Kidney (tissue), 14 donors: Measurements from ENCODE around the gene ME1. TPM values are rescaled to one million over a fixed set of nuclear protein-coding genes. Genes with fewer than 3 reads are reported as not detected.
"Not testable (repeated sequence)": the region's sequence is repeated elsewhere in the genome, so short reads cannot be mapped to it uniquely, and the experiment has no call there.

ENCODE experiments used
- DNase-seq, 5 donors: peaks; one replicate each; pipeline ENCODE4 v3.0.0-alpha.2; 2013 to 2020
- FAIRE-seq: peaks from 2 replicates; lab custom pipeline; 2012; peaks lifted over from hg19 to GRCh38; lab: Jason Lieb, UNC
- H3K27ac ChIP-seq, 2 donors: one replicate each; pipeline ENCODE4 v1.7.0; 2013; ENCODE audit warnings: low read depth in 2 of 2, low read length in 2 of 2, inconsistent platforms in 1 of 2
- H3K27me3 ChIP-seq: one replicate; pipeline ENCODE4 v1.7.1; 2013; ENCODE audit warnings: low read length, inconsistent platforms; ENCODE audit not compliant: control insufficient read depth, insufficient read depth
- H3K36me3 ChIP-seq, 3 donors: one replicate each; pipeline versions ENCODE4 v1.7.0 to v1.7.1; 2013; ENCODE audit warnings: low read length in 3 of 3, control low read depth in 1 of 3, inconsistent platforms in 1 of 3; ENCODE audit not compliant: insufficient read depth in 3 of 3, control insufficient read depth in 2 of 3
- H3K4me1 ChIP-seq, 3 donors: one replicate each; pipeline versions ENCODE4 v1.7.0 to v1.7.1; 2013; ENCODE audit warnings: low read length in 3 of 3, inconsistent platforms in 1 of 3, low read depth in 1 of 3; ENCODE audit not compliant: control insufficient read depth in 2 of 3, insufficient read depth in 2 of 3
- H3K4me3 ChIP-seq, 3 donors: one replicate each; pipeline versions ENCODE4 v1.7.0 to v1.8.1; 2013; ENCODE audit warnings: low read length in 3 of 3, control low read depth in 1 of 3, inconsistent platforms in 1 of 3
- H3K9ac ChIP-seq, 3 donors: one replicate each; pipeline versions ENCODE4 v1.7.0 to v1.7.1; 2013; ENCODE audit warnings: low read length in 3 of 3, control low read depth in 1 of 3, inconsistent platforms in 1 of 3
- H3K9me3 ChIP-seq, 3 donors: one replicate each; pipeline versions ENCODE4 v1.7.0 to v1.7.1; 2013; ENCODE audit warnings: low read length in 3 of 3, control low read depth in 1 of 3, inconsistent platforms in 1 of 3; ENCODE audit not compliant: control insufficient read depth in 2 of 3, insufficient read depth in 1 of 3
- intact Hi-C: fragments of 100-400 bp; cut with DNase I; formaldehyde crosslinking; loops from one replicate; pipeline ENCODE4 v1.11.1; 2022
- polyA plus RNA-seq: library from polyadenylated mRNA; stranded (reverse); fragments of 350-450 nt; fragmentation: Illumina TruSeq; extraction: RNeasy Lipid Tissue Mini Kit (QIAGEN cat#74804); gene quantifications from one replicate; pipeline ENCODE4 v1.2.3, GENCODE V29; 2014; ENCODE audit warnings: low read depth, low replicate concordance; ENCODE audit not compliant: insufficient read depth
- total RNA-seq: library from RNA; stranded (reverse); fragmentation: NEBNext Ultra II Directional; extraction: Animal tissue kit (Norgen Biotek cat#: 25700); gene quantifications from one replicate; pipeline ENCODE4 v1.2.1, GENCODE V29; 2021
- TF ChIP-seq, protein P1 (sequence below): IDR thresholded peaks from 3 replicates; pipeline ENCODE4 v1.5.1; 2012; ENCODE audit warnings: mild to moderate bottlenecking, moderate library complexity, borderline replicate concordance; ENCODE audit not compliant: insufficient read depth; ENCODE audit errors: extremely low read depth
- donor health status: control.
- donor health status: control.
- donor health status: control.
- donor health status: control.
- donor health status: control.
- donor health status: DM: yes; HTN: yes; CAD: no.
- donor health status: Normal renal cell carcinoma (clear cell type).

The ME1 gene
- total and polyA plus RNA-seq, 2 donors from 2014 or later, result 3.3 to 5.5 TPM

DNA sequence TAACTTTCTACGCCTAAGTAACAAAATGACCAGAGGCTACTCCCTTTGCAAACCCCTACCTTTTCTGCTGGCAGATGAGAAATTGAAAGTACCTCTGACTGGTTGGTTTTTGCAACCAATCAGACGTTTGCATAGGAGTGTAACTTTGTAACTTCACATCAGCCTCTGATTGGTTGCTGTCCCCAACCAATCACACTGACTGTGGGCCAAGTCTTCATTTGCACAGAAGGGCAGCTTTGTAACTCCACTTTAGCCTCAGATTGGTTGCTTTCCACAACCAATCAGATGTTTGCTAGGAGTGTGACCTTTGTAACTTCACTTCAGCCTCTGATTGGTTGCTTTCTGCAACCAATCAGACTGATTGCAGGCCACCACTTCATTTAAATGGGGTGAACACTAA lies 89.1 kb downstream of the ME1 start:
- Histone ChIP-seq H3K27me3 (no peaks in the 10 kb centered on the region), H3K9ac (no peak overlapping the region), H3K27ac (no peak overlapping the region), H3K36me3 (no peaks in the 10 kb centered on the region), H3K4me3 (no peak overlapping the region), H3K9me3 (no peaks in the 10 kb centered on the region), H3K4me1 (no peaks in the 10 kb centered on the region)
- TF ChIP-seq, protein P1, sequence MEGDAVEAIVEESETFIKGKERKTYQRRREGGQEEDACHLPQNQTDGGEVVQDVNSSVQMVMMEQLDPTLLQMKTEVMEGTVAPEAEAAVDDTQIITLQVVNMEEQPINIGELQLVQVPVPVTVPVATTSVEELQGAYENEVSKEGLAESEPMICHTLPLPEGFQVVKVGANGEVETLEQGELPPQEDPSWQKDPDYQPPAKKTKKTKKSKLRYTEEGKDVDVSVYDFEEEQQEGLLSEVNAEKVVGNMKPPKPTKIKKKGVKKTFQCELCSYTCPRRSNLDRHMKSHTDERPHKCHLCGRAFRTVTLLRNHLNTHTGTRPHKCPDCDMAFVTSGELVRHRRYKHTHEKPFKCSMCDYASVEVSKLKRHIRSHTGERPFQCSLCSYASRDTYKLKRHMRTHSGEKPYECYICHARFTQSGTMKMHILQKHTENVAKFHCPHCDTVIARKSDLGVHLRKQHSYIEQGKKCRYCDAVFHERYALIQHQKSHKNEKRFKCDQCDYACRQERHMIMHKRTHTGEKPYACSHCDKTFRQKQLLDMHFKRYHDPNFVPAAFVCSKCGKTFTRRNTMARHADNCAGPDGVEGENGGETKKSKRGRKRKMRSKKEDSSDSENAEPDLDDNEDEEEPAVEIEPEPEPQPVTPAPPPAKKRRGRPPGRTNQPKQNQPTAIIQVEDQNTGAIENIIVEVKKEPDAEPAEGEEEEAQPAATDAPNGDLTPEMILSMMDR, result no peak
- intact Hi-C loops, result no loop called here
- FAIRE-seq, result no peak
- DNase-seq, result no peak

DNA sequence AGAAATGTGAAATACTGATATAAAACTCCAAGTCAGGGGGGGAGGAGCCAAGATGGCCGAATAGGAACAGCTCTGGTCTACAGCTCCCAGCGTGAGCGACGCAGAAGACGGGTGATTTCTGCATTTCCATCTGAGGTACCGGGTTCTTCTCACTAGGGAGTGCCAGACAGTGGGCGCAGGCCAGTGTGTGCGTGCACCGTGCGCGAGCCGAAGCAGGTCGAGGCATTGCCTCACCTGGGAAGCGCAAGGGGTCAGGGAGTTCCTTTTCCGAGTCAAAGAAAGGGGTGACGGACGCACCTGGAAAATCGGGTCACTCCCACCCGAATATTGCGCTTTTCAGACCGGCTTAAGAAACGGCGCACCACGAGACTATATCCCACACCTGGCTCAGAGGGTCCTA lies 96.9 kb downstream of the ME1 start:
- H3K9me3 ChIP-seq, H3K27me3 ChIP-seq, H3K36me3 ChIP-seq, H3K9ac ChIP-seq, intact Hi-C loops, H3K4me1 ChIP-seq, H3K27ac ChIP-seq, H3K4me3 ChIP-seq, DNase-seq, FAIRE-seq: not testable (repeated sequence)

DNA sequence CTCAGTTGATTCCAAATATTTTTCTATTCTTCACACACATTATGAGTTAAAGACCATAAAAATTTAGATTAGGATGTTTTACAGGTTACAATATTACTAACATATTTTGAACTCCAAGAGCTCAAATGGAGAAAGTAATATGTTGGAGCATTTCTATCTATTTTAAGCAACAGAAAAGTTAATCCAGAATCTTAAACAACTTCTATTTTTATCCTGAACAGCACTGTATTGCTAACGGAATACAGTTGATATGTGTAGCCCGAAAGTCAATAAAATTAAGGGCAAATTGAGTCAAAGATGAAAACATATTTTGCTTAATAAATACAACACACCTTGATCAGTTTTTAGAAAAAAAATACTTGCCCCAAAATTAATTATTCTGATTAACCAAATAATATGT lies 97.4 kb downstream of the ME1 start:
- Histone ChIP-seq H3K4me1 (no peaks in the 10 kb centered on the region), H3K9ac (no peak overlapping the region), H3K36me3 (no peaks in the 10 kb centered on the region), H3K9me3 (no peaks in the 10 kb centered on the region), H3K4me3 (no peak overlapping the region), H3K27ac (no peak overlapping the region), H3K27me3 (no peaks in the 10 kb centered on the region)
- intact Hi-C loops, result no loop called here
- no peak for DNase-seq
- TF ChIP-seq, protein P1, result no peak
- no peak for FAIRE-seq

DNA sequence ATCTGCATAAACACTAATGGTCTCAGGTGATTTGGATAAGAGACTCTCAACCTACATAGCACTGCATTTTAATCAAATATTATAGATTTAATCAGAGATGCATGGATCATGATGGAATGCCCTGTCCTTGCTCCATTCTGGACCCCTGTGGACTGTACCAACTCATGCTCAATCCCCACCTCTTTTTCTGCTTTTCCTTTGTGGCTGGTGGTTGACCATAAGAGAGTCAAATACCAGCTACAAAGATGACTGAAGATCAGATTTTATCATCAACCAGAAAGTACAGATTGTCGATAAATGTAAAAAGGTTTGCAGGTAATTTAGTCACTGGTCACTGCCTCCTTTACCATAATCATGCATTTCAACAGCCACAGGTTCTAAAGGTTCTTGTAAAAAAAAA lies 116.2 kb downstream of the ME1 start:
- Histone ChIP-seq H3K36me3 (no peaks in the 10 kb centered on the region), H3K27me3 (no peaks in the 10 kb centered on the region), H3K9ac (no peak overlapping the region), H3K27ac (no peak overlapping the region), H3K4me1 (no peaks in the 10 kb centered on the region), H3K9me3 (no peaks in the 10 kb centered on the region), H3K4me3 (no peak overlapping the region)
- TF ChIP-seq, protein P1, result no peak
- intact Hi-C loops, result no loop called here
- FAIRE-seq (no peak), DNase-seq (no peak)
